Uterus (tissue), 4 donors: Measurements from ENCODE around the gene PSD4. TPM values are rescaled to one million over a fixed set of nuclear protein-coding genes. Genes with fewer than 3 reads are reported as not detected.

ENCODE experiments used
- DNase-seq, 2 donors: peaks; one replicate each; pipeline ENCODE4 v3.0.0-alpha.2; 2019 to 2020
- H3K27ac ChIP-seq, 2 donors: fragments of 200-600 bp; sonication (generic); 1 replicate in 1 of 2; 2 replicates in 1 of 2; pipeline ENCODE4 v1.5.1; 2016 to 2018
- H3K27me3 ChIP-seq, 2 donors: fragments of 200-600 bp; sonication (generic); one replicate each; pipeline ENCODE4 v1.5.1; 2018 to 2019; ENCODE audit warnings: control low read depth in 1 of 2
- H3K36me3 ChIP-seq, 2 donors: fragments of 200-600 bp; sonication (generic); one replicate each; pipeline ENCODE4 v1.5.1; 2019; ENCODE audit warnings: control low read depth in 1 of 2
- H3K4me1 ChIP-seq, 2 donors: fragments of 200-600 bp; sonication (generic); one replicate each; pipeline ENCODE4 v1.5.1; 2018 to 2019; ENCODE audit warnings: control low read depth in 1 of 2
- H3K4me3 ChIP-seq, 2 donors: fragments of 200-600 bp; sonication (generic); 1 replicate in 1 of 2; 2 replicates in 1 of 2; pipeline ENCODE4 v1.5.1; 2018 to 2019; ENCODE audit warnings: mild to moderate bottlenecking in 1 of 2
- H3K9me3 ChIP-seq, 2 donors: fragments of 200-600 bp; sonication (generic); one replicate each; pipeline ENCODE4 v1.5.1; 2019; ENCODE audit warnings: control low read depth in 1 of 2
- CTCF ChIP-seq, 4 experiments: fragments of 200-600 bp in 2 of 4; fragments of 450-650 bp in 2 of 4; sonication (generic) in 2 of 4; IDR thresholded peaks; one replicate each; pipeline ENCODE4 v1.5.1; 2016 to 2019; ENCODE audit warnings: antibody characterized with exemption in 4 of 4, mild to moderate bottlenecking in 2 of 4, moderate library complexity in 1 of 4
- POLR2A ChIP-seq, 2 donors: fragments of 450-650 bp; IDR thresholded peaks; one replicate each; pipeline ENCODE4 v1.6.1; 2016; ENCODE audit warnings: antibody characterized with exemption in 2 of 2, mild to moderate bottlenecking in 1 of 2, moderate library complexity in 1 of 2
- intact Hi-C: fragments of 100-400 bp; cut with DNase I; formaldehyde crosslinking; loops from one replicate; pipeline ENCODE4 v1.15.1; 2023; ENCODE audit warnings: low total_unique reads
- total RNA-seq, 4 donors: library from RNA; depleted of rRNA in 3 of 4; stranded (reverse); fragments of >200 nt in 3 of 4; gene quantifications; one replicate each; pipeline versions ENCODE4 v1.1.0 to v1.2.4, GENCODE V29; 2014 to 2023
- donor health status: DM: yes; HTN: yes; CAD: no.

PSD4 gene
- total RNA-seq, 4 donors from 2014 or later, result 1.8 to 31.8 (median 7.6) TPM

DNA sequence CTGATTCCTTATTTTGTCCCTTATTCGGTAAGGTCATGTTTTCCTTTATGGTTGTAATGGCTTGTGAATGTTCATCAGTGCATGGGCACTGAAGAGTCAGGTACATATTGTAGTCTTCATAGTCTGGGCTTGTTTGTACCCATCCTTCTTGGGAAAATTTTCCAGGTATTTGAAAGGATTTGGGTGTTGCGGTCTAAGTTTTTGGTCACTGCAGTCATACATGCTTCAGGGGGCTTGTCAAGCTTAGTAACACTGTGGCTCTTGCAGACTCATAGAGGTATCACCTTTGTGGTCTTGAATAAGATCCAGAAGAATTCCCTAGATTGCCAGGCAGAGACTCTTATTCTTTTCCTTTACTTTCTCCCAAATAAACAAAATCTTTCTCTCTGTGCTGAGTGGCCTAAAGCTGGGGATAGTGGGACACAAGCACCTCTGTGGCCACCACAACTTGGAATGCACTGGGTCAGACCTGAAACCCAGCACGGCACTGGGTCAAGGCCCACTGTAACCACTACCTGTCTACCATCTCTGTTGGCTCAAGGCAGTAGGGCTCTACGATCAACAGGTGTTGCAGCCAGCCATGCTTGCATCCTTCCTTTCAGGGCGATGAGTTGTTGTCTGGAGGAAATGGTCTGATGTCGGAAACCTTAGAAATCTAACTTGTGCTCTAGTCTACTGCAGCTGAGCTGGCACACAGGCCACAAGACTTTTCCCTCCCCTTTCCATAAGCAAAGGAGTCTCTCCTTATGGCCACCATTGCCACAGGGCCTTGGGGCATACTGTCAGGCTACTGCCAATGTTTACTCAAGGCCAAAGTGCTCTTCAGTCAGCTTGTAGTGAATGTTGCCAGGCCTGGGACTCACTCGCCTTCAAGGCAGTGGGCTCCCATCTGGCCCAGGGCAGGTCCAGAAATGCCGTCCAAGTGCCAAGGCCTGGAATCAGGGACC is 24.9 kb upstream of the PSD4 start:
- Histone ChIP-seq H3K4me3 (no peak overlapping the region), H3K36me3 (no peaks in the 10 kb centered on the region), H3K27ac (no peak overlapping the region), H3K4me1 (no peaks in the 10 kb centered on the region), H3K27me3 (no peaks in the 10 kb centered on the region), H3K9me3 (no peaks in the 10 kb centered on the region)
- TF ChIP-seq CTCF (IDR thresholded peaks at IDR 0.05), result no peak
- TF ChIP-seq POLR2A (IDR thresholded peaks at IDR 0.05), result no peak
- intact Hi-C loops, result no loop called here
- no peak for DNase-seq

DNA sequence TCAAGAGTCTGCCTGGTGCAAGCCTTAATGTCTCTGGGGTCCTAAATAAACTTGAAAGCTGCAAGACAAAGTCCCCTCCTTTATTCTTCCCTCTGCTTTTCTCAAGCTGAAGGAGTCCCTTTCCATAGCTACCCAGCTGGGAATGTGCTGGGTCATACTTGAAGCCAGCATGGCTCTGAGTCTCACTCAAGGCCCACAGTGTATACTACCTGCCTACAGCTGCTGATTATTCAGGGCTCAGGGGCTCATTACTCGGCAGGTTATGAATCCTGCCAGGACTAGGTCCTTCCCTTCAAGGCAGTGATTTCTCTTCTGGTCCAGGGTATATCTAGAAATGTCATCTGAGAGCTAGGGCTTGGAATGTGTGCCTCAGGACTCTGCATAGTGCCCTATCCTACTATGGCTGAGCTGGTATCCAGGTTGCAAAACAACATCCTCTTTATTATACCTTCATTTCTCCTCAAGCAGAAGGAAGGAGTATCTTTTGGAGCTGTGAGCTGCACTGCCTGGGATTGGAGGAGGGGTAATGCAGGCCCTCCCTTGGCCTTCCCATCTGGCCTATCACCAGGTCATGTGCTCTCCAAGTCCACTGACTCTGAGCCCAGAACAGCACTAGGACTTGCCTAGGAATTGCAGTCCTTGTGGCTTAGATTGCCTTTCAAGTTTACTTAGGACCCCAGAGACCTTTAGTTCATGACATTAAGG is 24.1 kb upstream of the PSD4 start:
- H3K4me3 ChIP-seq, result no peak overlapping the region
- H3K4me1 ChIP-seq, result no peaks in the 10 kb centered on the region
- no peak for TF ChIP-seq POLR2A (IDR thresholded peaks at IDR 0.05)
- no peak for TF ChIP-seq CTCF (IDR thresholded peaks at IDR 0.05)
- H3K36me3 ChIP-seq, result no peaks in the 10 kb centered on the region
- no peak overlapping the region for H3K27ac ChIP-seq
- no peak for DNase-seq
- H3K9me3 ChIP-seq, result no peaks in the 10 kb centered on the region
- no peaks in the 10 kb centered on the region for H3K27me3 ChIP-seq
- intact Hi-C loops, result no loop called here

DNA sequence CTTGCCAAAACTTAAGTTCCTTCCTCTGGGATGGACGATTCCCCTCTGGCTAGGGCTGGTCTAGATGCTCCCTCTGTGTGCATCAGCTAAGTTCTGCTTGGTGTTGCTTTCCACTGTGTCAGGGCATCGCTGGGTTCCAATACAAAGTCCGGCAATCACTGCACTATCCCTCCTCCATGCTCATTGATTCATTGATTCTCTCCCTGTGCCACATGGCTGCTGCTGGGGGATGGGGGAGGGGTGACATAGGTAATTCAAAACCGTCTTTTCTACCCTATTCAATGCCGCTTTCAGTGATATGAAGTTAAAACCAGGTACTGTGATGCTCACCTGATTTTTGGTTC is 23.5 kb upstream of the PSD4 start:
- Histone ChIP-seq H3K4me1 (no peaks in the 10 kb centered on the region), H3K36me3 (no peaks in the 10 kb centered on the region), H3K27me3 (no peaks in the 10 kb centered on the region), H3K27ac (no peak overlapping the region), H3K9me3 (no peaks in the 10 kb centered on the region), H3K4me3 (no peak overlapping the region)
- TF ChIP-seq POLR2A (IDR thresholded peaks at IDR 0.05) (no peak), CTCF (IDR thresholded peaks at IDR 0.05) (no peak)
- intact Hi-C loops, result no loop called here
- DNase-seq, result no peak

DNA sequence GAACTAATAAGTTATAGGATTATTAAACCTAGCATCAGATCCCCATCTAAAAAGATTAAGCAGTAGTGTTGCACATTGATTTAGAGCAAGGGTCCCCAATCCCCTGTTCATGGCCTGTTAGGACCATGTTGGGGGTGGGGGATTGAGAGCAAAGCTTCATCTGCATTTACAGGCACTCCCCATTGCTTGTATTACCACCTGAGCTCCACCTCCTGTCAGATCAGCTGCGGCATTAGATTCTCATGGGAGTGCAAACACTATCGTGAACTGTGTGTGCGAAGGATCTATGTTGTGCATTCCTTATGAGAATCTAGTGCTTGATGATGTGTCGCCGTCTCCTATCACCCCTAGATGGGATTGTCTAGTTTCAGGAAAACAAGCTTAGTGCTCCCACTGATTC is 18.4 kb upstream of the PSD4 start:
- H3K9me3 ChIP-seq, result no peaks in the 10 kb centered on the region
- no peak overlapping the region for H3K4me3 ChIP-seq
- H3K36me3 ChIP-seq, result no peaks in the 10 kb centered on the region
- H3K27me3 ChIP-seq, result no peaks in the 10 kb centered on the region
- no peaks in the 10 kb centered on the region for H3K4me1 ChIP-seq
- intact Hi-C loops, result no loop called here
- TF ChIP-seq CTCF (IDR thresholded peaks at IDR 0.05) (no peak), POLR2A (IDR thresholded peaks at IDR 0.05) (no peak)
- no peak for DNase-seq
- H3K27ac ChIP-seq, result no peak overlapping the region
